Stimulated activated CD8-positive, alpha-beta memory T cell treated with anti-CD3 and anti-CD28 coated beads, Interleukin-15, amount 100 ng/mL, for 4 hours (primary cell): ENCODE data around the gene ARID1B.

Experiments
- DNase-seq, 2 donors: peaks; one replicate each; pipeline ENCODE4 v3.0.0-alpha.2; 2020; ENCODE audit warnings: low read depth in 2 of 2

ARID1B gene

GRCh38 chr6:156773935-156774852, 3.0 kb upstream of the ARID1B start:
- DNase-seq = no peak

GRCh38 chr6:156774863-156775405, 2.2 kb upstream of the ARID1B start:
- DNase-seq = no peak

- no peak for DNase-seq
These were observed 1.5 kb upstream of the ARID1B start for GRCh38 chr6:156775717-156776116.

- DNase-seq = no peak
These were observed 723 bp upstream of the ARID1B start for GRCh38 chr6:156776470-156776839.

- peak; percentile 28 to 39 for DNase-seq
These were observed 637 bp downstream of the ARID1B start for GRCh38 chr6:156777577-156778453.

- DNase-seq = peak; percentile 9 to 37
These were observed 1.5 kb downstream of the ARID1B start for GRCh38 chr6:156778454-156779205.

GRCh38 chr6:156779206-156780094, 2.3 kb downstream of the ARID1B start:
- DNase-seq = peak; percentile 20 to 40

- DNase-seq = peak in 1 of 2 donors; percentile 46
These were observed 3.0 kb downstream of the ARID1B start for GRCh38 chr6:156780102-156780641.

GRCh38 chr6:156780962-156781853, 4.0 kb downstream of the ARID1B start:
- no peak for DNase-seq

- DNase-seq = no peak
These were observed 4.9 kb downstream of the ARID1B start for GRCh38 chr6:156781861-156782631.

GRCh38 chr6:156782691-156783320, 5.6 kb downstream of the ARID1B start:
- DNase-seq = no peak

GRCh38 chr6:156783958-156784357, 6.8 kb downstream of the ARID1B start:
- no peak for DNase-seq

GRCh38 chr6:156786652-156787051, 9.5 kb downstream of the ARID1B start:
- no peak for DNase-seq

- DNase-seq = no peak
These were observed 10.7 kb downstream of the ARID1B start for GRCh38 chr6:156787569-156788492.

- no peak for DNase-seq
These were observed 12.1 kb downstream of the ARID1B start for GRCh38 chr6:156789081-156789943.
